Neural progenitor cell (in vitro differentiated cells): Measurements from ENCODE around the gene PYHIN1.

Experiments
- CTCF ChIP-seq: fragments of 200-600 bp; sonication (generic); IDR thresholded peaks from 2 replicates; pipeline ENCODE4 v1.5.1; 2017; ENCODE audit warnings: antibody characterized with exemption, mild to moderate bottlenecking
- EZH2 ChIP-seq: fragments of 200-600 bp; sonication (generic); IDR thresholded peaks from 2 replicates; pipeline ENCODE4 v1.6.1; 2017; ENCODE audit warnings: antibody characterized with exemption, mild to moderate bottlenecking, moderate library complexity

- TF ChIP-seq CTCF (no peak), EZH2 (no peak)
Observed at GRCh38 chr1:158898722-158899121, 32.6 kb upstream of the PYHIN1 start.
